HG03103 (cell line): ENCODE results near the gene SOCS7.

Experiments used
- ATAC-seq: cut with Tn5 transposase; IDR thresholded peaks from one replicate; pipeline ENCODE4 v1.9.1; 2021; ENCODE audit warnings: low read depth; ENCODE audit not compliant: unreplicated experiment

Gene SOCS7

GRCh38 chr17:38351412-38352222, at the start of gene SOCS7:
TSS of gene SOCS7 (plus strand) at chr17:38351844. CDS start at chr17:38352053, 209 bp downstream.
- ATAC-seq: peak; percentile 74

GRCh38 chr17:38315497-38315896, 36.1 kb upstream of the SOCS7 start:
- no peak for ATAC-seq

GRCh38 chr17:38317081-38317480, 34.6 kb upstream of the SOCS7 start:
- no peak for ATAC-seq

GRCh38 chr17:38320482-38320881, 31.2 kb upstream of the SOCS7 start:
- ATAC-seq: no peak

- ATAC-seq: no peak
Measured at GRCh38 chr17:38322156-38322779, 29.4 kb upstream of the SOCS7 start.

GRCh38 chr17:38322897-38323296, 28.7 kb upstream of the SOCS7 start:
- ATAC-seq: no peak

GRCh38 chr17:38324141-38324697, 27.4 kb upstream of the SOCS7 start:
- no peak for ATAC-seq

- ATAC-seq: no peak
Measured at GRCh38 chr17:38324772-38325171, 26.9 kb upstream of the SOCS7 start.

- no peak for ATAC-seq
Measured at GRCh38 chr17:38325221-38325851, 26.3 kb upstream of the SOCS7 start.

GRCh38 chr17:38326996-38327792, 24.4 kb upstream of the SOCS7 start:
- ATAC-seq: no peak

GRCh38 chr17:38327936-38328335, 23.7 kb upstream of the SOCS7 start:
- ATAC-seq: no peak

GRCh38 chr17:38328620-38329019, 23.0 kb upstream of the SOCS7 start:
- ATAC-seq: no peak

GRCh38 chr17:38329284-38329683, 22.4 kb upstream of the SOCS7 start:
- no peak for ATAC-seq

GRCh38 chr17:38329808-38330730, 21.6 kb upstream of the SOCS7 start:
- ATAC-seq: no peak

- ATAC-seq: no peak
Measured at GRCh38 chr17:38330941-38331411, 20.7 kb upstream of the SOCS7 start.

- ATAC-seq: no peak
Measured at GRCh38 chr17:38332735-38333134, 18.9 kb upstream of the SOCS7 start.

- ATAC-seq: no peak
Measured at GRCh38 chr17:38333635-38334295, 17.9 kb upstream of the SOCS7 start.

GRCh38 chr17:38334480-38335364, 16.9 kb upstream of the SOCS7 start:
- ATAC-seq: no peak
